Cerebellar nuclear complex (tissue), 1 donor: ENCODE results near the gene ECHS1.
"Not testable (repeated sequence)": the region's sequence is repeated elsewhere in the genome, so short reads cannot be mapped to it uniquely, and the experiment has no call there.

Source experiments
- DNase-seq, 2 experiments: peaks; one replicate each; lab custom pipeline; 2025; lab: John Stamatoyannopoulos, UW

Gene ECHS1

GRCh38 chr10:133324857-133325260 is 48.3 kb downstream of the ECHS1 start:
- no peak for DNase-seq

GRCh38 chr10:133324198-133324792 is 48.9 kb downstream of the ECHS1 start:
- DNase-seq, result no peak

GRCh38 chr10:133322064-133322709 is 51.0 kb downstream of the ECHS1 start:
- not testable (repeated sequence) for DNase-seq

- DNase-seq, result not testable (repeated sequence)
Measured at GRCh38 chr10:133320852-133321422, 52.2 kb downstream of the ECHS1 start.

- DNase-seq, result no peak
Measured at GRCh38 chr10:133318494-133319127, 54.5 kb downstream of the ECHS1 start.

GRCh38 chr10:133316732-133317131 is 56.4 kb downstream of the ECHS1 start:
- no peak for DNase-seq

GRCh38 chr10:133316266-133316665 is 56.9 kb downstream of the ECHS1 start:
- no peak for DNase-seq

- DNase-seq, result no peak
Measured at GRCh38 chr10:133315847-133316246, 57.3 kb downstream of the ECHS1 start.

- DNase-seq, result no peak
Measured at GRCh38 chr10:133314911-133315310, 58.2 kb downstream of the ECHS1 start.

- DNase-seq, result no peak
Measured at GRCh38 chr10:133313192-133313591, 60.0 kb downstream of the ECHS1 start.

GRCh38 chr10:133312769-133313145 is 60.4 kb downstream of the ECHS1 start:
- DNase-seq, result no peak
